ENCODE data around the gene UBE2O. TPM values are rescaled to one million over a fixed set of nuclear protein-coding genes. Genes with fewer than 3 reads are reported as not detected.
"Not testable (repeated sequence)": the region's sequence is repeated elsewhere in the genome, so short reads cannot be mapped to it uniquely, and the experiment has no call there.

The UBE2O gene
- total RNA-seq, 3 donors from 2014 or later (not counting 1 experiment from before 2014, with no cell fraction given) = 34.9 to 40.2 (median 37.7) TPM

DNA sequence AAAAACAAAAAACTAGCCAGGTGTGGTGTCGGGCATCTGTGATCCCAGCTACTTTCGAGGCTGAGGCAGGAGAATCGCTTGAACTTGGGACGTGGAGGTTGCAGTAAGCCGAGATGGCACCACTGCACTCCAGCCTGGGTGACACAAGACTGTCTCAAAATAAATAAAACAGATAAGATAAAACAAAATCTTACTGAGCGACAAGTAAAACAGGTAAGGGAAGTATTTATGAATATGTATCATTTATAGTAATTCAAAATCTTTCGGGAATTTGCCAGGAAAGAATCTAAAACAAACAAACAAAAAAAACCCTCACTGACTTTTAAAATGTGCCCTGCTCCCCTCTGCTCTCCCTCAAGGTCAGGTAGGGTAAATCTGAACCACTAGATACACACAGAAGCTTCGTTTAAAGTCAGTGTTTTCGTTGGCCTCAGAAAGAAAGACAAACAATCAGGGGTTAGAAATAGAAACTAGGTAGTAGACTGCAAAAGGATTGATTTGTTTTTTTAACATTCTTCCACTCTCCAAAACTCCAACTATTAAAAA lies 101.4 kb downstream of the UBE2O start:
- intact Hi-C loops (cut with micrococcal nuclease) = loop anchor here (5.0 kb wide), 1 partner anchor 101 kb away; the partner anchor contains the start of gene UBE2O
- no peaks in the 10 kb centered on the region for H3K9me3 Mint-ChIP-seq
- Histone ChIP-seq H3K9me3 (ENCODE audit: control insufficient read depth, insufficient read depth, low read length) (no peaks in the 10 kb centered on the region), H3K4me1 (ENCODE audit: control insufficient read depth, insufficient read depth, low read length) (peaks cover 15% of the 10 kb centered on the region), H3K27me3 (ENCODE audit: control insufficient read depth, insufficient read depth, low read length) (no peaks in the 10 kb centered on the region), H3K27ac (ENCODE audit: low read length) (no peak overlapping the region), H3K4me3 (ENCODE audit: low read length) (no peak overlapping the region), H3K36me3 (ENCODE audit: control insufficient read depth, insufficient read depth, low read length) (peaks cover 8% of the 10 kb centered on the region)
- peaks cover 7% of the 10 kb centered on the region for H3K36me3 Mint-ChIP-seq
- peaks cover 24 to 27% of the 10 kb centered on the region in 2 donors for H3K4me1 Mint-ChIP-seq
- peak overlapping the region; percentile 98 for H3K4me3 Mint-ChIP-seq
- 88% methylated on average over 5 of the region's 9 CpGs for WGBS (ENCODE audit: insufficient coverage)
- peak overlapping the region in 1 of 2 donors; percentile 14 for H3K27ac Mint-ChIP-seq
- no peaks in the 10 kb centered on the region for H3K27me3 Mint-ChIP-seq (ENCODE audit: low read depth in 2 of 2)
- TF ChIP-seq, protein P1, sequence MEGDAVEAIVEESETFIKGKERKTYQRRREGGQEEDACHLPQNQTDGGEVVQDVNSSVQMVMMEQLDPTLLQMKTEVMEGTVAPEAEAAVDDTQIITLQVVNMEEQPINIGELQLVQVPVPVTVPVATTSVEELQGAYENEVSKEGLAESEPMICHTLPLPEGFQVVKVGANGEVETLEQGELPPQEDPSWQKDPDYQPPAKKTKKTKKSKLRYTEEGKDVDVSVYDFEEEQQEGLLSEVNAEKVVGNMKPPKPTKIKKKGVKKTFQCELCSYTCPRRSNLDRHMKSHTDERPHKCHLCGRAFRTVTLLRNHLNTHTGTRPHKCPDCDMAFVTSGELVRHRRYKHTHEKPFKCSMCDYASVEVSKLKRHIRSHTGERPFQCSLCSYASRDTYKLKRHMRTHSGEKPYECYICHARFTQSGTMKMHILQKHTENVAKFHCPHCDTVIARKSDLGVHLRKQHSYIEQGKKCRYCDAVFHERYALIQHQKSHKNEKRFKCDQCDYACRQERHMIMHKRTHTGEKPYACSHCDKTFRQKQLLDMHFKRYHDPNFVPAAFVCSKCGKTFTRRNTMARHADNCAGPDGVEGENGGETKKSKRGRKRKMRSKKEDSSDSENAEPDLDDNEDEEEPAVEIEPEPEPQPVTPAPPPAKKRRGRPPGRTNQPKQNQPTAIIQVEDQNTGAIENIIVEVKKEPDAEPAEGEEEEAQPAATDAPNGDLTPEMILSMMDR (IDR thresholded peaks at IDR 0.05) = no peak
- no peak for DNase-seq
- ATAC-seq = no peak

DNA sequence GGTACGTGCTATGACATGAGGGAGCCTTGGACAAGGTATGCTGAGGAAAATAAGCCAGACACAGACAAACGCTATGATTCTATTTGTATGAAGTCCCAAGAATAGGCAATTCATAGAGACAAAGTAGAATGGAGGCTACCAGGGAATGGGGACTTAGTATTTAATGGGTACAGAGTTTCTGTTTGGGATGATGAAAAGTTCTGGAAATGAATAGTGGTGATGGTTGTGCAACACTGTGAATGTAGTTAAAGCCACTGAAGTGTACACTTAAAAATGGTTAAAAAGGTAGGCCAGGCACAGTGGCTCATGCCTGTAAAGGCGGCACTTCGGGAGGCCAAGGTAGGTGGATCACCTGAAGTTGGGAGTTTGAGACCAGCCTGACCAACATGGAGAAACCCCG lies 102.5 kb downstream of the UBE2O start:
- no peaks in the 10 kb centered on the region for H3K27me3 ChIP-seq (ENCODE audit: control insufficient read depth, insufficient read depth, low read length)
- peaks cover 15% of the 10 kb centered on the region for H3K4me1 ChIP-seq (ENCODE audit: control insufficient read depth, insufficient read depth, low read length)
- no peaks in the 10 kb centered on the region for H3K9me3 Mint-ChIP-seq
- H3K27me3 Mint-ChIP-seq (ENCODE audit: low read depth in 2 of 2) = no peaks in the 10 kb centered on the region
- no peak for ATAC-seq
- peaks cover 16% of the 10 kb centered on the region for H3K36me3 ChIP-seq (ENCODE audit: control insufficient read depth, insufficient read depth, low read length)
- H3K36me3 Mint-ChIP-seq = peaks cover 7% of the 10 kb centered on the region
- H3K27ac ChIP-seq (ENCODE audit: low read length) = no peak overlapping the region
- intact Hi-C loops (cut with micrococcal nuclease) = loop anchor here (5.0 kb wide), 1 partner anchor 102 kb away; the partner anchor contains the start of gene UBE2O
- H3K27ac Mint-ChIP-seq = no peak overlapping the region
- no peaks in the 10 kb centered on the region for H3K9me3 ChIP-seq (ENCODE audit: control insufficient read depth, insufficient read depth, low read length)
- WGBS (ENCODE audit: insufficient coverage) = 97% methylated on average over 5 of the region's 5 CpGs
- peaks cover 24 to 27% of the 10 kb centered on the region in 2 donors for H3K4me1 Mint-ChIP-seq
- TF ChIP-seq, protein P1 (IDR thresholded peaks at IDR 0.05) = no peak
- no peak overlapping the region for H3K4me3 ChIP-seq (ENCODE audit: low read length)
- no peak overlapping the region for H3K4me3 Mint-ChIP-seq
- no peak for DNase-seq

DNA sequence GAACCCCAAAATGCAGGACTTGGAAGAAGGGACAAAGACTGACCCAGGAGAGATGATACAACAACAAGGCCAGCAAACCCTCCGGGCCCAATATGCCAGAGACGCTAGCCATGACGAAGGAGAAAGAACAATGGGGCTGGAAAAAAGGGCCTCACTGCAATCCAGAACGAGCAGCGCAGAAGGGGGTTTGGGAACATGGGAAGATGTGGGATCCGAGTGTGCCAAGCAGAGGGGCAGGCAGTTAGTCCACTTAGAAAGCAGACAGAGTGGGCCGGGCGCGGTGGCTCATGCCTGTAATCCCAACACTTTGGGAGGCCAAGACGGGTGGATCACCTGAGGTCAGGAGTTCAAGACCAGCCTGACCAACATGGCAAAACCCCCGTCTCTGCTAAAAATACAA lies 106.0 kb downstream of the UBE2O start:
- H3K4me3 Mint-ChIP-seq; DNase-seq; H3K9me3 ChIP-seq (ENCODE audit: control insufficient read depth, insufficient read depth, low read length); H3K27me3 ChIP-seq (ENCODE audit: control insufficient read depth, insufficient read depth, low read length); H3K27ac ChIP-seq (ENCODE audit: low read length); H3K36me3 Mint-ChIP-seq; H3K27me3 Mint-ChIP-seq (ENCODE audit: low read depth in 2 of 2); ATAC-seq; H3K4me1 ChIP-seq (ENCODE audit: control insufficient read depth, insufficient read depth, low read length); intact Hi-C loops (cut with micrococcal nuclease); H3K9me3 Mint-ChIP-seq; H3K4me1 Mint-ChIP-seq; H3K27ac Mint-ChIP-seq; H3K4me3 ChIP-seq (ENCODE audit: low read length): not testable (repeated sequence)
- peaks cover 22% of the 10 kb centered on the region for H3K36me3 ChIP-seq (ENCODE audit: control insufficient read depth, insufficient read depth, low read length)
- 98% methylated on average over 11 of the region's 11 CpGs for WGBS (ENCODE audit: insufficient coverage)

DNA sequence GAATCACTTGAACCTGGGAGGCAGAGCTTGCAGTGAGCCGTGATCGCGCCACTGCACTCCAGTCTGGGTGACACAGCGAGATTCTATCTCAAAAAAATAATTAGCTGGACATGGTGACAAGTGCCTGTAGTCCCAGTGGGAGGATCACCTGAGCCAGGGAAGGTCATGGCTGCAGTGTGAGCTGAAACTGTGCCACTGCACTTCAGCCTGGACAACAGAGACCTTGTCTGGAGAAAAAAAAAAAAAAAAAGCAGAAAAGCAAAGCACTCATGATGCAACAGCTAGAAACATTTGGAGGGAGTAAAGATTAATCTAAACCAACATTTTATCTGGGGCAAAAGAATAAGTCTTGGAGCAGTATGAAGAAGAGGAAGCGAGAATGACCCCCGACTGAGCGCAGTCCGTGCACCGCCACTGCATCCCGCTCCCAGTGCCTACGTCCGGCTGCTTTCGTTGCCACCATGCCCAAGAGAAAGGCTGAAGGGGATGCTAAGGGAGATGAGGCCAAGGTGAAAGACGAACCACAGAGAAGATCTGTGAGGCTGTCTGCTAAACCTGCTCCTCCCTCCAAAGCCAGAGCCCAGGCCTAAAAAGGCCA lies 107.5 kb downstream of the UBE2O start:
- Histone ChIP-seq H3K27me3 (ENCODE audit: control insufficient read depth, insufficient read depth, low read length) (no peaks in the 10 kb centered on the region), H3K27ac (ENCODE audit: low read length) (no peak overlapping the region), H3K4me3 (ENCODE audit: low read length) (no peak overlapping the region), H3K9me3 (ENCODE audit: control insufficient read depth, insufficient read depth, low read length) (no peaks in the 10 kb centered on the region), H3K36me3 (ENCODE audit: control insufficient read depth, insufficient read depth, low read length) (peaks cover 24% of the 10 kb centered on the region), H3K4me1 (ENCODE audit: control insufficient read depth, insufficient read depth, low read length) (no peaks in the 10 kb centered on the region)
- no peaks in the 10 kb centered on the region for H3K9me3 Mint-ChIP-seq
- ATAC-seq = no peak
- H3K27ac Mint-ChIP-seq = no peak overlapping the region
- TF ChIP-seq, protein P1 (IDR thresholded peaks at IDR 0.05) = no peak
- no peak overlapping the region for H3K4me3 Mint-ChIP-seq
- DNase-seq = no peak
- H3K4me1 Mint-ChIP-seq = no peaks in the 10 kb centered on the region
- H3K27me3 Mint-ChIP-seq (ENCODE audit: low read depth in 2 of 2) = no peaks in the 10 kb centered on the region
- H3K36me3 Mint-ChIP-seq = peaks cover 7% of the 10 kb centered on the region
- intact Hi-C loops (cut with micrococcal nuclease) = no loop called here
- 95% methylated on average over 14 of the region's 14 CpGs for WGBS (ENCODE audit: insufficient coverage)

Measured in natural killer cell (primary cell).